Smooth muscle cell (in vitro differentiated cells): Measurements from ENCODE around the gene RPS25. TPM values are rescaled to one million over a fixed set of nuclear protein-coding genes. Genes with fewer than 3 reads are reported as not detected.
"Not testable (repeated sequence)": the region's sequence is repeated elsewhere in the genome, so short reads cannot be mapped to it uniquely, and the experiment has no call there.

Source experiments
- DNase-seq: peaks from one replicate; lab custom pipeline; 2025; ENCODE audit not compliant: unreplicated experiment; lab: John Stamatoyannopoulos, UW
- H2AFZ ChIP-seq: fragments of 200-600 bp; sonication (generic); 2 replicates; pipeline ENCODE4 v1.6.0; 2016; ENCODE audit warnings: antibody characterized with exemption, low read depth, mild to moderate bottlenecking
- H3F3A ChIP-seq: fragments of 200-600 bp; sonication (generic); 2 replicates; pipeline ENCODE4 v1.6.0; 2017; ENCODE audit warnings: antibody characterized with exemption, low read depth
- H3K27ac ChIP-seq: fragments of 200-600 bp; sonication (generic); 2 replicates; pipeline ENCODE4 v1.5.1; 2016; ENCODE audit warnings: low read depth, mild to moderate bottlenecking
- H3K27me3 ChIP-seq: fragments of 200-600 bp; sonication (generic); 2 replicates; pipeline ENCODE4 v1.6.1; 2016; ENCODE audit warnings: low read depth, mild to moderate bottlenecking
- H3K36me3 ChIP-seq: fragments of 200-600 bp; sonication (generic); 2 replicates; pipeline ENCODE4 v1.5.1; 2016; ENCODE audit warnings: low read depth
- H3K4me1 ChIP-seq: fragments of 200-600 bp; sonication (generic); 2 replicates; pipeline ENCODE4 v1.5.1; 2016; ENCODE audit warnings: low read depth
- H3K4me2 ChIP-seq: fragments of 200-600 bp; sonication (generic); 2 replicates; pipeline ENCODE4 v1.6.0; 2016; ENCODE audit warnings: mild to moderate bottlenecking
- H3K4me3 ChIP-seq: fragments of 200-600 bp; sonication (generic); 2 replicates; pipeline ENCODE4 v1.5.1; 2016; ENCODE audit warnings: mild to moderate bottlenecking
- H3K79me2 ChIP-seq: fragments of 200-600 bp; sonication (generic); 2 replicates; pipeline ENCODE4 v1.6.0; 2016; ENCODE audit warnings: low read depth, mild to moderate bottlenecking
- H3K9ac ChIP-seq: fragments of 200-600 bp; sonication (generic); 2 replicates; pipeline ENCODE4 v1.6.0; 2016; ENCODE audit warnings: low read depth
- H3K9me3 ChIP-seq: fragments of 200-600 bp; sonication (generic); replicated peaks from 2 replicates; pipeline ENCODE4 v1.5.1; 2016; ENCODE audit warnings: low read depth
- H4K20me1 ChIP-seq: fragments of 200-600 bp; sonication (generic); 2 replicates; pipeline ENCODE4 v1.6.0; 2016; ENCODE audit warnings: low read depth
- WGBS: methylation state at CpG from one replicate; pipeline ENCODE4 v1.1.7; 2016; ENCODE audit warnings: low lambda C conversion rate; 5-methylcytosine and 5-hydroxymethylcytosine counted together
- microRNA-seq: library from miRNA; unstranded; fragments of <30 nt; microRNA quantifications from one replicate; pipeline ENCODE4, GENCODE V29; 2016; ENCODE audit warnings: borderline number of aligned reads
- polyA plus RNA-seq: library from polyadenylated mRNA; unstranded; fragments of >200 nt; fragmentation: Nextera tagmentation; extraction: Ambion mirVana; gene quantifications from 2 replicates; pipeline ENCODE4 v1.2.1, GENCODE V29; 2016
- small RNA-seq: library from RNA; depleted of rRNA; stranded (forward); fragments of <200 nt; gene quantifications from one replicate; pipeline ENCODE3, GENCODE V24; 2014
- total RNA-seq: library from RNA; depleted of rRNA; stranded (reverse); fragments of >200 nt; gene quantifications from 2 replicates; pipeline ENCODE4 v1.2.3, GENCODE V29; 2014
- TF ChIP-seq, protein P1 (sequence below): fragments of 200-600 bp; sonication (generic); IDR thresholded peaks from 2 replicates; pipeline ENCODE4 v1.5.1; 2017; ENCODE audit warnings: borderline replicate concordance, mild to moderate bottlenecking, antibody characterized with exemption; ENCODE audit not compliant: insufficient read depth, poor library complexity, severe bottlenecking

The RPS25 gene
- total and polyA plus RNA-seq, 2 experiments from 2014 or later, result 1,078 to 1,616 TPM

DNA sequence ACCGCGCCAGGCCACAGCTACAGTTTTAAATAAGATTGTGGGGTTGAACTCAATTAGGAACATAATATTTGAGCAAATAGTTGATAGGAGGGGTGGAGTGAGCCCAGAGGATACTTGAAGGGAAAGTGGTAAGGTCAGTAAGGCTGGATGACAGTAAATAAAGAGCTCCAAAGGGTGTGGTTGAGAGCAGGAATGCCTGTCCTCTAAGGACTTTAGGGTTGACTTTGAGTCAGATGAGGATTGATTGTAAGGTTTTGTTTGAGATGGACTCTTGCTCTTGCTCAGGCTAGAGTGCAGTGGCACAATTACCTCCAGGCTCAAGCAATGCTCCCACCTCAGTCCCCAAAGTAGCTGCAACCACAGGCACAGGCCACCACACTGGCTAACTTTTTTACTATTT lies 44.2 kb downstream of the RPS25 start:
- H3K27me3 ChIP-seq, result no peaks in the 10 kb centered on the region

GRCh38 chr11:118971646-118972045 lies 46.5 kb downstream of the RPS25 start, which contains the start of gene FOXR1:
Gene FOXR1, plus strand, starts transcription at chr11:118971761. Its CDS starts 171 bp downstream, at chr11:118971932.
- Histone ChIP-seq H3K27ac (no peak within 1 kb of the TSS), H3K79me2 (no peaks in the 10 kb centered on the region), H2AFZ (no peak within 1 kb of the TSS), H3K4me3 (no peak within 1 kb of the TSS), H3K4me2 (no peak within 1 kb of the TSS), H3K36me3 (no peaks in the 10 kb centered on the region), H3K4me1 (no peaks in the 10 kb centered on the region), H4K20me1 (no peaks in the 10 kb centered on the region), H3K9ac (no peak within 1 kb of the TSS), H3K9me3 (no peaks in the 10 kb centered on the region), H3F3A (no peaks in the 10 kb centered on the region), H3K27me3 (no peaks in the 10 kb centered on the region)
- TF ChIP-seq, protein P1, sequence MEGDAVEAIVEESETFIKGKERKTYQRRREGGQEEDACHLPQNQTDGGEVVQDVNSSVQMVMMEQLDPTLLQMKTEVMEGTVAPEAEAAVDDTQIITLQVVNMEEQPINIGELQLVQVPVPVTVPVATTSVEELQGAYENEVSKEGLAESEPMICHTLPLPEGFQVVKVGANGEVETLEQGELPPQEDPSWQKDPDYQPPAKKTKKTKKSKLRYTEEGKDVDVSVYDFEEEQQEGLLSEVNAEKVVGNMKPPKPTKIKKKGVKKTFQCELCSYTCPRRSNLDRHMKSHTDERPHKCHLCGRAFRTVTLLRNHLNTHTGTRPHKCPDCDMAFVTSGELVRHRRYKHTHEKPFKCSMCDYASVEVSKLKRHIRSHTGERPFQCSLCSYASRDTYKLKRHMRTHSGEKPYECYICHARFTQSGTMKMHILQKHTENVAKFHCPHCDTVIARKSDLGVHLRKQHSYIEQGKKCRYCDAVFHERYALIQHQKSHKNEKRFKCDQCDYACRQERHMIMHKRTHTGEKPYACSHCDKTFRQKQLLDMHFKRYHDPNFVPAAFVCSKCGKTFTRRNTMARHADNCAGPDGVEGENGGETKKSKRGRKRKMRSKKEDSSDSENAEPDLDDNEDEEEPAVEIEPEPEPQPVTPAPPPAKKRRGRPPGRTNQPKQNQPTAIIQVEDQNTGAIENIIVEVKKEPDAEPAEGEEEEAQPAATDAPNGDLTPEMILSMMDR, result no peak
- WGBS, result 95% methylated on average over 27 of the region's 33 CpGs
- no peak for DNase-seq

More for the DNA sequence above, 44.2 kb downstream of the RPS25 start:
- Histone ChIP-seq H3K36me3 (no peaks in the 10 kb centered on the region), H2AFZ (no peak overlapping the region), H3K4me3 (no peak overlapping the region), H3F3A (no peaks in the 10 kb centered on the region), H3K4me1 (no peaks in the 10 kb centered on the region), H3K9me3 (no peaks in the 10 kb centered on the region), H3K9ac (no peak overlapping the region), H3K4me2 (no peak overlapping the region), H3K27ac (no peak overlapping the region), H4K20me1 (no peaks in the 10 kb centered on the region), H3K79me2 (no peaks in the 10 kb centered on the region)
- TF ChIP-seq, protein P1, result no peak
- 99% methylated on average over 2 of the region's 2 CpGs for WGBS
- DNase-seq, result no peak

- 92% methylated on average over 2 of the region's 2 CpGs for WGBS
- DNase-seq, H3K4me3 ChIP-seq, H3F3A ChIP-seq, H3K4me2 ChIP-seq, H3K27ac ChIP-seq, H3K27me3 ChIP-seq, H3K79me2 ChIP-seq, H2AFZ ChIP-seq, H3K9me3 ChIP-seq, H4K20me1 ChIP-seq, H3K36me3 ChIP-seq, H3K4me1 ChIP-seq, H3K9ac ChIP-seq: not testable (repeated sequence)
Observed at GRCh38 chr11:118969508-118969907, 48.6 kb downstream of the RPS25 start.

Small RNA genes within 50 kb of the gene (microRNA-seq; reads per million reads assigned to microRNA genes)
- gene MIR3656, result not detected

Small RNA genes within 50 kb of the gene (small RNA-seq; reads per million reads assigned to genes)
- gene AP003392.2, result 0.18 reads per million
- not detected for gene RF00017
- gene RF00019, result not detected

Other genes with a start within 250 kb of the RPS25 start
- gene DDX6, start 227.2 kb downstream of the RPS25 start, total RNA-seq, result 187 and 190 TPM in 2 replicates
- 15.3 and 17.9 TPM in 2 replicates for gene DDX6, start 227.2 kb downstream of the RPS25 start, polyA plus RNA-seq
- gene CXCR5, start 134.5 kb downstream of the RPS25 start, total RNA-seq, result not detected in 2 replicates
- gene CXCR5, start 134.5 kb downstream of the RPS25 start, polyA plus RNA-seq, result 1.6 TPM in 1 of 2 replicates, not detected in the other
- gene BCL9L, start 92.4 kb downstream of the RPS25 start, total RNA-seq, result 10.5 and 10.8 TPM in 2 replicates
- 11.4 and 19.0 TPM in 2 replicates for gene BCL9L, start 92.4 kb downstream of the RPS25 start, polyA plus RNA-seq
- gene UPK2, start 62.0 kb downstream of the RPS25 start, total RNA-seq, result not detected in 2 replicates
- gene UPK2, start 62.0 kb downstream of the RPS25 start, polyA plus RNA-seq, result 1.4 and 2.5 TPM in 2 replicates
- not detected in 2 replicates for gene FOXR1, start 46.6 kb downstream of the RPS25 start, total RNA-seq
- not detected in 2 replicates for gene FOXR1, start 46.6 kb downstream of the RPS25 start, polyA plus RNA-seq
- gene CENATAC, start 20.2 kb downstream of the RPS25 start, total RNA-seq, result 14.9 and 17.8 TPM in 2 replicates
- 5.3 and 20.9 TPM in 2 replicates for gene CENATAC, start 20.2 kb downstream of the RPS25 start, polyA plus RNA-seq
- gene TRAPPC4, start 423 bp upstream of the RPS25 start, total RNA-seq, result 55.2 and 103 TPM in 2 replicates
- 157 and 168 TPM in 2 replicates for gene TRAPPC4, start 423 bp upstream of the RPS25 start, polyA plus RNA-seq
- 17.5 and 22.3 TPM in 2 replicates for gene SLC37A4, start 12.5 kb upstream of the RPS25 start, total RNA-seq
- 22.8 and 28.9 TPM in 2 replicates for gene SLC37A4, start 12.5 kb upstream of the RPS25 start, polyA plus RNA-seq
- gene HYOU1, start 38.9 kb upstream of the RPS25 start, total RNA-seq, result 98.1 and 122 TPM in 2 replicates
- gene HYOU1, start 38.9 kb upstream of the RPS25 start, polyA plus RNA-seq, result 79.8 and 90.4 TPM in 2 replicates
- 32.3 and 33.8 TPM in 2 replicates for gene VPS11, start 49.5 kb upstream of the RPS25 start, total RNA-seq
- 33.1 and 38.7 TPM in 2 replicates for gene VPS11, start 49.5 kb upstream of the RPS25 start, polyA plus RNA-seq
- 13.9 and 33.7 TPM in 2 replicates for gene HMBS, start 66.5 kb upstream of the RPS25 start, total RNA-seq
- 39.9 and 43.4 TPM in 2 replicates for gene HMBS, start 66.5 kb upstream of the RPS25 start, polyA plus RNA-seq
- gene DPAGT1, start 83.5 kb upstream of the RPS25 start, total RNA-seq, result 26.2 and 40.5 TPM in 2 replicates
- gene DPAGT1, start 83.5 kb upstream of the RPS25 start, polyA plus RNA-seq, result 68.1 and 73.7 TPM in 2 replicates
- gene C2CD2L, start 89.0 kb upstream of the RPS25 start, total RNA-seq, result 4.8 and 10.6 TPM in 2 replicates
- gene C2CD2L, start 89.0 kb upstream of the RPS25 start, polyA plus RNA-seq, result 7.2 and 9.2 TPM in 2 replicates
- gene HINFP, start 103.2 kb upstream of the RPS25 start, total RNA-seq, result 17.3 and 18.6 TPM in 2 replicates
- 11.2 and 15.6 TPM in 2 replicates for gene HINFP, start 103.2 kb upstream of the RPS25 start, polyA plus RNA-seq
- gene ABCG4, start 130.7 kb upstream of the RPS25 start, total RNA-seq, result 0.76 and 0.85 TPM in 2 replicates
- gene ABCG4, start 130.7 kb upstream of the RPS25 start, polyA plus RNA-seq, result 2.0 and 2.1 TPM in 2 replicates
- gene NLRX1, start 150.4 kb upstream of the RPS25 start, total RNA-seq, result 10.6 and 13.0 TPM in 2 replicates
- gene NLRX1, start 150.4 kb upstream of the RPS25 start, polyA plus RNA-seq, result 16.8 and 18.7 TPM in 2 replicates
- not detected in 2 replicates for gene NHERF4, start 167.1 kb upstream of the RPS25 start, total RNA-seq
- gene NHERF4, start 167.1 kb upstream of the RPS25 start, polyA plus RNA-seq, result 0.34 and 0.39 TPM in 2 replicates
- 17.6 and 18.9 TPM in 2 replicates for gene CBL, start 188.0 kb upstream of the RPS25 start, total RNA-seq
- 5.0 and 5.7 TPM in 2 replicates for gene CBL, start 188.0 kb upstream of the RPS25 start, polyA plus RNA-seq